Mucosa of descending colon (tissue), 3 donors: ENCODE results near the gene ZNF644. TPM values are rescaled to one million over a fixed set of nuclear protein-coding genes. Genes with fewer than 3 reads are reported as not detected.

Source experiments
- ATAC-seq: fragments of 200-7000 bp; cut with Tn5 transposase; one replicate; pipeline ENCODE4 v1.9.1; 2020; ENCODE audit warnings: mild to moderate bottlenecking, moderate library complexity
- DNase-seq, 3 donors: peaks; one replicate each; pipeline ENCODE4 v3.0.0-alpha.2; 2020
- H3K36me3 ChIP-seq: fragments of 200-600 bp; one replicate; pipeline ENCODE4 v1.8.0; 2021; ENCODE audit warnings: low read depth, mild to moderate bottlenecking
- H3K4me1 ChIP-seq: fragments of 200-600 bp; one replicate; pipeline ENCODE4 v1.8.0; 2021; ENCODE audit warnings: low read depth, mild to moderate bottlenecking
- H3K4me3 ChIP-seq: fragments of 200-600 bp; one replicate; pipeline ENCODE4 v1.8.0; 2021; ENCODE audit warnings: mild to moderate bottlenecking
- H3K9me3 ChIP-seq: fragments of 200-600 bp; one replicate; pipeline ENCODE4 v1.8.0; 2021; ENCODE audit warnings: mild to moderate bottlenecking
- CTCF ChIP-seq: fragments of 200-600 bp; IDR thresholded peaks from one replicate; pipeline ENCODE4 v1.8.0; 2022; ENCODE audit warnings: antibody characterized with exemption, mild to moderate bottlenecking
- intact Hi-C, 2 donors: fragments of 100-400 bp; cut with DNase I in 1 of 2; cut with micrococcal nuclease in 1 of 2; formaldehyde crosslinking; loops; one replicate each; pipeline versions ENCODE4 v1.11.0 to v1.11.1; 2022; cut with DNase I, micrococcal nuclease
- total RNA-seq, 3 donors: library from RNA; stranded (reverse); fragmentation: NEBNext Ultra II Directional in 2 of 3; extraction: Animal tissue kit (Norgen Biotek cat#: 25700) in 2 of 3; gene quantifications; one replicate each; pipeline versions ENCODE4 v1.2.1 to v1.2.4, GENCODE V29; 2021 to 2023
- donor health status: DM: no; HTN: no; CAD: no; lungs with moderate emphysema.
- donor health status: DM: no; HTN: no; CAD: no.
- donor health status: DM: no; HTN: yes; CAD: no.

Gene ZNF644
- total RNA-seq, 3 donors from 2014 or later, result 53.7 to 74.2 (median 61.3) TPM

- Histone ChIP-seq H3K36me3 (no peaks in the 10 kb centered on the region), H3K4me1 (no peaks in the 10 kb centered on the region), H3K9me3 (no peaks in the 10 kb centered on the region), H3K4me3 (no peak overlapping the region)
- TF ChIP-seq CTCF, result no peak
- DNase-seq (no peak), ATAC-seq (no peak)
- intact Hi-C loops, result no loop called here
Measured at GRCh38 chr1:91004145-91004544, 17.7 kb downstream of the ZNF644 start.

- H3K9me3 ChIP-seq, result no peaks in the 10 kb centered on the region
- TF ChIP-seq CTCF, result no peak
- ATAC-seq, result peak; percentile 88
- DNase-seq, result no peak
- no peak overlapping the region for H3K4me3 ChIP-seq
- intact Hi-C loops, result no loop called here
- H3K4me1 ChIP-seq, result peaks cover 4% of the 10 kb centered on the region
- no peaks in the 10 kb centered on the region for H3K36me3 ChIP-seq
Measured at GRCh38 chr1:90996742-90997413, 25.0 kb downstream of the ZNF644 start.

GRCh38 chr1:90995311-90995894, 26.4 kb downstream of the ZNF644 start:
- DNase-seq (no peak), ATAC-seq (no peak)
- intact Hi-C loops, result no loop called here
- H3K4me1 ChIP-seq, result peaks cover 4% of the 10 kb centered on the region
- H3K4me3 ChIP-seq, result no peak overlapping the region
- no peaks in the 10 kb centered on the region for H3K36me3 ChIP-seq
- H3K9me3 ChIP-seq, result no peaks in the 10 kb centered on the region
- no peak for TF ChIP-seq CTCF

- DNase-seq (no peak), ATAC-seq (no peak)
- Histone ChIP-seq H3K9me3 (no peaks in the 10 kb centered on the region), H3K36me3 (no peaks in the 10 kb centered on the region), H3K4me1 (peaks cover 4% of the 10 kb centered on the region), H3K4me3 (no peak overlapping the region)
- intact Hi-C loops, result no loop called here
- TF ChIP-seq CTCF, result no peak
Measured at GRCh38 chr1:90994461-90994860, 27.4 kb downstream of the ZNF644 start.

GRCh38 chr1:90993245-90993644, 28.6 kb downstream of the ZNF644 start:
- ATAC-seq (no peak), DNase-seq (no peak)
- no peak for TF ChIP-seq CTCF
- intact Hi-C loops, result no loop called here
- H3K4me1 ChIP-seq, result peaks cover 4% of the 10 kb centered on the region
- H3K4me3 ChIP-seq, result no peak overlapping the region
- H3K9me3 ChIP-seq, result no peaks in the 10 kb centered on the region
- H3K36me3 ChIP-seq, result no peaks in the 10 kb centered on the region
